ENCODE measurements around the gene APOC3.

Gene APOC3

DNA sequence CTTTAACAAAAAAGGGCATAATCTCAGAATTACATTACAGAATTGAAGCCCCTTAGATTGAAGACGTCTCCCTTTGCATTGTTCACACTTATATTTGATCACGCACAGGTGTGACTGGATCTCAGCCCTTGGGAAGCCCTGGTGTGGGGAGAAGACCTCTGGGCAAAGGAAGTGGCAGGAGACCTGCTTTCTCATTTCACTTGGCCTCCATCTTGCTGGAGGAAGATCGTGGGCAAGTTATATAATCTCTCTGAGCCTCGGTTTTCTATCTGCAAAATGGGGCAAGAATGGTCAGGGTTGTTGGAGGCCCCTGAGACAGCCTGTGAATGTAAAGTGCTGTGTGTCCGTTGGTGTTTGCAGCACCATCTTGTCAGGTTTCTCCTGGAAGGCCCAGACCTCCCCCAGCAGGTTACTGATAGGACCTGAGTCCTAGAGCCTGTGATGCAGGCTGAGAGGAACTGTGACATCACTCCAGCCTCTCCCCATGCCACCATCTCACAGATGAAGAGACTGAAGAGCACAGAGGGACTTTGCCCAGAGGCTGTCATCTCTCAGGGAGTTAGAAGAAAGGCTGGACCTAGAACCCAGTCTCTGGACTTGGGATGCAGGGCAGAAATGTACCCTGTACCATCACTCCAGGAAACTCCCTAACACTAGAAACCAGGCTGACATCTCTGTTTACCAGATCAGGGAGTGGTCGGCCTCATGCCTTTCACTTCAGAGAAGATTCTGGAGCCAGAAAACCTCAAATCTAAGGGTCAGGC lies 8.8 kb downstream of the APOC3 start:
- no peak overlapping the region for H3K4me3 ChIP-seq (replicated peaks; ENCODE audit: low read depth, low read length)
- TF ChIP-seq, protein P1, sequence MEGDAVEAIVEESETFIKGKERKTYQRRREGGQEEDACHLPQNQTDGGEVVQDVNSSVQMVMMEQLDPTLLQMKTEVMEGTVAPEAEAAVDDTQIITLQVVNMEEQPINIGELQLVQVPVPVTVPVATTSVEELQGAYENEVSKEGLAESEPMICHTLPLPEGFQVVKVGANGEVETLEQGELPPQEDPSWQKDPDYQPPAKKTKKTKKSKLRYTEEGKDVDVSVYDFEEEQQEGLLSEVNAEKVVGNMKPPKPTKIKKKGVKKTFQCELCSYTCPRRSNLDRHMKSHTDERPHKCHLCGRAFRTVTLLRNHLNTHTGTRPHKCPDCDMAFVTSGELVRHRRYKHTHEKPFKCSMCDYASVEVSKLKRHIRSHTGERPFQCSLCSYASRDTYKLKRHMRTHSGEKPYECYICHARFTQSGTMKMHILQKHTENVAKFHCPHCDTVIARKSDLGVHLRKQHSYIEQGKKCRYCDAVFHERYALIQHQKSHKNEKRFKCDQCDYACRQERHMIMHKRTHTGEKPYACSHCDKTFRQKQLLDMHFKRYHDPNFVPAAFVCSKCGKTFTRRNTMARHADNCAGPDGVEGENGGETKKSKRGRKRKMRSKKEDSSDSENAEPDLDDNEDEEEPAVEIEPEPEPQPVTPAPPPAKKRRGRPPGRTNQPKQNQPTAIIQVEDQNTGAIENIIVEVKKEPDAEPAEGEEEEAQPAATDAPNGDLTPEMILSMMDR (IDR thresholded peaks at IDR 0.05; ENCODE audit: low read depth, low read length, missing control alignments) = no peak
- DNase-seq (ENCODE audit: extremely low read depth, low read depth) = no peak

DNA sequence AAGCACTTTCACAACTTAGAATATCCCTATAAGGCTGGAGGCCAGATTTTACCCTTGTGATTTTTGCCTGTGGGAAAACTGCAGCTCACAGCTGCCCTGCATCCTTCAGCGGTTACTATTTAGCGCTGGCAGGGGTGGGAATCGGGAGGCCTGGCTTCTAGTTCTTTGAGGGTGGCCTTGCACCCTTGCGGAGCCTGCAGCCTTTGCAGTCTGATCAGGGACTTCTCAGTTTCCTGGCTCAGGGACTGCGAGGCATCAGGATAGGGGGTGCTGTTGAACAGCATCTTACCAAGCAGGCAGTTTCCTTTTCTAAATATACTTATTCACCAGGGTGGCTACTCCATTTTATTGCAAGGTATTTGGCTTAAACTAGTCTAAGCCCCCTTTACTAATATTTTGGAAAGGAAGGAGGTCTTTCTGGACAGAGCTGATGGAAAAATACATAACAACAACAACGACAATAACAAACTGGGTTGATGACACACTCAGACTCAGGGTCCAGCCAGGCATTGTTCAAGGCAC lies 10.6 kb downstream of the APOC3 start:
- TF ChIP-seq, protein P1 (IDR thresholded peaks at IDR 0.05; ENCODE audit: low read depth, low read length, missing control alignments) = peak; percentile 20
- no peak for DNase-seq (ENCODE audit: extremely low read depth, low read depth)
- H3K4me3 ChIP-seq (replicated peaks; ENCODE audit: low read depth, low read length) = no peak overlapping the region

DNA sequence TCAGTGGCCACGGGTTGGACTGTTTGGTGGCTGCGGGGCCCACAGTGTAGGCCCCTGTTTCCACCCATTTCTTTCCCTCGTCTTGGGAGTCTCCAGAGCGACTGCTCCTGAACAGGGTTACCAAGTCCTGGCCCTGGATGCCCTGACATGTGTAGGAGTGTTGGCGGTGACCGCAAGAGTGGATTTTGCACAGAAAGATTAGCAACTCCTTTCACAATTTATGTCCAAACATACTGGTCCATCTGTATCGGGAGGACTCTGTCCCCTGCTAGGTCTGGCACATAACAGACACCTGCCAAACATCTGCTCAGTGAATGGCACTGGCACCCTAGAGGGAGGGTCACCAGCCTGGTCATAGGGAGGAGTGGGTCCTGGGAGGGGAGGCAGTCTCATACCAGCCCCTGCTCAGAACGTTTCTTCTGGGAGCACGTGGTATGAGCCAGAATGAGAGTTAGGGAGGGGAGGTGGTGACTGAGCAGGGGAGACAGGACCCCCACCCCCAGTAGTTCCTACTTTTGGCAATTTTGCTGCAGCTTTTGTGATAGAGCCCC lies 11.1 kb downstream of the APOC3 start:
- TF ChIP-seq, protein P1 (IDR thresholded peaks at IDR 0.05; ENCODE audit: low read depth, low read length, missing control alignments) = no peak
- no peak for DNase-seq (ENCODE audit: extremely low read depth, low read depth)
- no peak overlapping the region for H3K4me3 ChIP-seq (replicated peaks; ENCODE audit: low read depth, low read length)

DNA sequence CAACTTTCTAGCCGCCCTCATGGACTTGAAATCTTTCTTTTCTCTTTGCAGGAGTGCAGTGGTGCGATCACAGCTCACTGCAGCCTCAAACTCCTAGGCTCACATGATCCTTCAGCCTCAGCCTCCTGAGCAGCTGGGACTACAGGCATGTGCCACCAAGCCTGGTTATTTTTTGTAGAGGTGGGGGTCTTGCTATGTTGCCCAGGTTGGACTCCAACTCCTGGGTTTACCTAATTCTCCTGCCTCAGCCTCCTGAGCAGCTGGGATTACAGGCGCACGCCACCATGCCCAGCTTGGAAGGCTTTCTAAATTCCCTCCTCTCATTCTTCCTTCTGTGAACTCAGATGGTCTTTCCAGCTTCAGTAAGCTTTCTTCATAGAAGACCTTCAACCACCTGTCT lies 12.4 kb downstream of the APOC3 start:
- DNase-seq (ENCODE audit: extremely low read depth, low read depth) = no peak
- no peak overlapping the region for H3K4me3 ChIP-seq (replicated peaks; ENCODE audit: low read depth, low read length)
- TF ChIP-seq, protein P1 (IDR thresholded peaks at IDR 0.05; ENCODE audit: low read depth, low read length, missing control alignments) = no peak

DNA sequence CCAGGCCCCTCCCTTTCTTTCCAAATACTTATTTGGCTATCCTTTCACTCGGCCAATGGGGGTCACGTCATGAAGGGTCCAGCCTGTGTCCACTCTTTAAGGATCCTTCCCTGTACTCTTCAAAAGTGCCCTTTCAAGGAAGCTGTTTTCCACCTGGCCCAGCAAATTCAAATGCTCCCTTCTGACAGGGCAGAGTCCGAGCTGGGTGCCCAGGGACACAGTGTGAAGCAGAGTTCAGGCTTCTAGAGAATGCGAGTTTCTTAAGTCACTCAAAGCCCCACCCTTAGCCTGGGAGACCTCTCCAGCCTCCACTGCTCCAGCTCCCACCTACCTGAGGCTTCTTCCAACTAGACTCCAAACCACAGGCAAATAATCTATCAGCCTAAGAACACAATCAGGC lies 13.2 kb downstream of the APOC3 start:
- DNase-seq (ENCODE audit: extremely low read depth, low read depth) = no peak
- no peak overlapping the region for H3K4me3 ChIP-seq (replicated peaks; ENCODE audit: low read depth, low read length)
- TF ChIP-seq, protein P1 (IDR thresholded peaks at IDR 0.05; ENCODE audit: low read depth, low read length, missing control alignments) = no peak

DNA sequence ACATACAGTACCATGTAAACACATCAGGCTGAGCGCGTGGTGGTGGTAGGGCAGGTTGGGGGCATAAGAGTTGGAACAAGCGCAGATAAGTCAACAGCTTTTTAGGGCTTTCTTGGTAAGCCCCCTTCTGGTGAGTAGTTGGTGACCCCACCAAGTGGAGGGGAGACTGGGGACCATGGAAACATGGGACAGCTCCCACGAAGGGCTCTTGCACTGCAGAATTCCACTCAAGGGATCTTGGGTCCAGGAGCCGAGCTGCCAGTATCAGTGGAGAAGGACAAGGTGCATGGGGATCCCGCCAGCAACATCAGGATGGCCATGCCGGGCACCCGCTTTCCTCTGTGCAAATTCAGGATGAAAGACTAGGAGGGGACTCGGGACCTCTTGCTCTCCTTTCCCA lies 14.0 kb downstream of the APOC3 start:
- no peak overlapping the region for H3K4me3 ChIP-seq (replicated peaks; ENCODE audit: low read depth, low read length)
- TF ChIP-seq, protein P1 (IDR thresholded peaks at IDR 0.05; ENCODE audit: low read depth, low read length, missing control alignments) = no peak
- no peak for DNase-seq (ENCODE audit: extremely low read depth, low read depth)
